Endothelial cell of umbilical vein (primary cell): ENCODE results near the gene TXNDC2.
"Not testable (repeated sequence)": the region's sequence is repeated elsewhere in the genome, so short reads cannot be mapped to it uniquely, and the experiment has no call there.

Experiments
- EZH2 ChIP-seq: IDR thresholded peaks from 2 replicates; pipeline ENCODE4 v1.6.1; 2012; ENCODE audit warnings: borderline replicate concordance, low read depth, mild to moderate bottlenecking, moderate library complexity, low read length, inconsistent platforms; ENCODE audit not compliant: severe bottlenecking
- TF ChIP-seq, protein P1 (sequence below): IDR thresholded peaks from 2 replicates; pipeline ENCODE4 v1.6.1; 2011; ENCODE audit not compliant: insufficient read depth, insufficient read length

DNA sequence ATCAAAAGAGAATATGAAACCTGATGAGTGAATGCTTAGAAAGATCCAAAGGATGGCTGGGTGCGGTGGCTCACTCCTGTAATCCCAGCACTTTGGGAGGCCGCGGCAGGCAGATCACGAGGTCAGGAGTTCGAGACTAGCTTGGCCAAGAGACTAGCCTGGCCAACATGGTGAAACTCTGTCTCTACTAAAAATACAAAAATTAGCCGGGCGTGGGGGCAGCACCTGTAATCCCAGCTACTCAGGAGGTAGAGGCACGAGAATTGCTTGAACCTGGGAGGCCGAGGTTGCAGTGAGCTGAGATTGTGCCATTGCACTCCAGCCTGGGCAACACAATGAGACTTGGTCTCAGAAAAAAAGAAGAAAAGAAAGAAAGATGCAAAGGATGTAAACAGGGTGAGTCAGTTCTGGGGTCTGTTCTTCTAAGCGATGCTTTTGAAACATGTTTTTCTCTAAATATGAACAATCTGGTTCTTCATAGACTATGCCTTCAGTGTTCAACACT lies 12.1 kb downstream of the TXNDC2 start:
- TF ChIP-seq EZH2: not testable (repeated sequence)
- TF ChIP-seq, protein P1, sequence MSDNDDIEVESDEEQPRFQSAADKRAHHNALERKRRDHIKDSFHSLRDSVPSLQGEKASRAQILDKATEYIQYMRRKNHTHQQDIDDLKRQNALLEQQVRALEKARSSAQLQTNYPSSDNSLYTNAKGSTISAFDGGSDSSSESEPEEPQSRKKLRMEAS: not testable (repeated sequence)
